HG03432 (cell line): ENCODE data around the gene DEFB114.
"Not testable (repeated sequence)": the region's sequence is repeated elsewhere in the genome, so short reads cannot be mapped to it uniquely, and the experiment has no call there.

Experiments
- ATAC-seq: cut with Tn5 transposase; IDR thresholded peaks from one replicate; pipeline ENCODE4 v1.9.1; 2021; ENCODE audit warnings: mild to moderate bottlenecking, moderate library complexity; ENCODE audit not compliant: unreplicated experiment

The DEFB114 gene

DNA sequence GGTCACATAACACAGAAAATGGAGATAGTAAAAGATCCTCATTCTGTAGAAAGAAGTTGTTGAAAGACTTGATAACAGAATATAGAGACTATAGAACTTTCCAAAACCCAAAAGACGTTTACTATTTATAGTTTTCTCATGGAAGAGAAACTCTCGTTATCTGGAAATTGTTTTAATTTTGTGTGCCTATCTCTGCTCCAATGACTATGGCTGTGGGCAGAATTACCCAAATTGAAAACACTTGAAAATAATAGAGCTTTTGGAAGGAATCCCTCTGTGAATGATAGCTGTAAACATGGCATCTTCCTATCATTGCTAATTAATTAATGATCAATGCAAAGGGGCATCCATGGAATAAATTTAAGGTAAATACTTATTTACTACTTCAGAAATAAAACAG is at the start of gene DEFB114:
Gene DEFB114 (minus strand): TSS at position 101 of the 400 bp plus-strand sequence. CDS start 59 bp downstream, at position 42.
- no peak for ATAC-seq

GRCh38 chr6:50007819-50008218 is 43.9 kb upstream of the DEFB114 start:
- no peak for ATAC-seq

GRCh38 chr6:50003139-50003538 is 39.2 kb upstream of the DEFB114 start:
- ATAC-seq, result no peak

DNA sequence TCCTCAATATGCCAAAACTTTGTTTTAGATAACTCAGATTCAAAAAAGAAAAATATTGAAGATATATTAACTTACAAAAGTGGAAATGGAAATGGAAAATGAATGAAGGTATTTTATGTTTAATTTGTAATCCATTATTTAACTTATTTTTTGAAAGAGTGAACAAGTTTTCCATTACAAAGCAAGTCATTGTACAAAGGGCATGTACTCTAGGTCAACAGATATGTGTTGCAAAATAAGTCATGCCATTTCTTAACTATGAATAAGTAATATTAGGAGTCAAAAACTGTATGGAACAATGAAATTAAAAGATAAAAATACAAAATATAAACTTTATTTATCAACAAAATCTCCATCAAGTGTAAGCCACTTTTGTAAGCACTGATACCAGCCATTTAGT is 31.3 kb upstream of the DEFB114 start:
- ATAC-seq, result no peak

- no peak for ATAC-seq
Measured at GRCh38 chr6:49988900-49989299, 24.9 kb upstream of the DEFB114 start.

DNA sequence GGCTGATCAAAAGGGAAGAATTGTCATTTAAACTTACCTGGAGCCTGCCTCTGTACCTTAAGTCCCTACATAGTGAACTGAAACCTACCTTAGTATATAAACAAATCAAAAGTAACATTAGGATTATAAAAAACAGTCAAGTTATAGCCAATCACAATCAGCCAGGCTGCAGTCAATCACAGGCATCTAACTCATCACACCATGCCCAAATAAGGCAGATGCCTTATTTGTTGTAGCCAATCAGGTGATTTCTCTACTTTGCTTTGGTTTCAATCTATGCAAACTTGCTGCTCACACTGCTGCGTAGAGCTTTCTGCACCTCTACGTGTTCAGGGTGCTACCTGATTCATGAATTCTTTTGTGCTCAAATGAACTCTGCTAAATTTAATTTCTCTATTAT is 23.8 kb upstream of the DEFB114 start:
- no peak for ATAC-seq

GRCh38 chr6:49986551-49986950 is 22.6 kb upstream of the DEFB114 start:
- ATAC-seq, result no peak

GRCh38 chr6:49982046-49982445 is 18.1 kb upstream of the DEFB114 start:
- no peak for ATAC-seq

- ATAC-seq, result peak; percentile 70
Measured at GRCh38 chr6:49980898-49981297, 16.9 kb upstream of the DEFB114 start.

- peak; percentile 53 for ATAC-seq
Measured at GRCh38 chr6:49979584-49979983, 15.6 kb upstream of the DEFB114 start.

- ATAC-seq, result peak; percentile 49
Measured at GRCh38 chr6:49978332-49979226, 14.6 kb upstream of the DEFB114 start.

DNA sequence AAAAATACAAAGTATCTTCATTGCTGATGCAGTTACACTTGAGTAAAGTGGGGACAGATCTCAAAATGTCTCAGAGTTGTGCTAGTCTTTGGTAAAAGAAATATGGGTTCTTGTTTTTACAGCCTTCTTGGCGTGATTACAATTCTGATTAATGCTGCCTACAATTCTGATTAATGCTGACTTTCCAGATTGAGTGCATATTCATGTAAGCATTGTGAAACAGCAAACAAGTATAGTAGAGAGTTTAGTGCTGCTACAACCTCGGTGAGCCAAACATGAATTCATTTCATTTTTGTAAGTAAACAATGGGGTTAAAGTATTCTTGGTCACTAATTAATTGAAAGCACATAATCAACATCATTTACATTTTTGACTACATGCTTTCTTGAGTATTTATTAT is 5.6 kb upstream of the DEFB114 start, which contains the start of gene DEFB113:
Gene DEFB113 (minus strand): TSS at position 21 of the 400 bp plus-strand sequence. CDS start 0 bp downstream, at position 21.
- no peak for ATAC-seq

GRCh38 chr6:49966823-49967222 is 2.9 kb upstream of the DEFB114 start:
- no peak for ATAC-seq

GRCh38 chr6:49966334-49966733 is 2.4 kb upstream of the DEFB114 start:
- no peak for ATAC-seq

- ATAC-seq, result no peak
Measured at GRCh38 chr6:49958180-49958579, 5.8 kb downstream of the DEFB114 start.

GRCh38 chr6:49955847-49956246 is 8.1 kb downstream of the DEFB114 start:
- no peak for ATAC-seq

- no peak for ATAC-seq
Measured at GRCh38 chr6:49951926-49952325, 12.0 kb downstream of the DEFB114 start.

DNA sequence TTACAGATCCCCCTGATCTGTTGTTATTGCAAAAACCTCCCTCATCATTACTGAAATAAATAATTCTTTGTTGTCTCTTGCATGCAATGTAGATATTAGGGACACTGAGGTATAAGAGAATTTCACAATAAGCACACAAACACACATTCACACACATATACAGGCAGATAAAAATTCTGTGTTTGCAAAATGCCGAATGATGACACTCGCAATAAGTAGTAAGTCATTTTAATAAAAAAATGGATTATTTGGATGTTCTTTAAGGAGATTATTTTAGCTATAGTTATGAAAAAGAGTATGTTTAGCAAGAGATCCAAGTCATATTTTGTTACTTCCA is 13.6 kb downstream of the DEFB114 start:
- ATAC-seq, result no peak

DNA sequence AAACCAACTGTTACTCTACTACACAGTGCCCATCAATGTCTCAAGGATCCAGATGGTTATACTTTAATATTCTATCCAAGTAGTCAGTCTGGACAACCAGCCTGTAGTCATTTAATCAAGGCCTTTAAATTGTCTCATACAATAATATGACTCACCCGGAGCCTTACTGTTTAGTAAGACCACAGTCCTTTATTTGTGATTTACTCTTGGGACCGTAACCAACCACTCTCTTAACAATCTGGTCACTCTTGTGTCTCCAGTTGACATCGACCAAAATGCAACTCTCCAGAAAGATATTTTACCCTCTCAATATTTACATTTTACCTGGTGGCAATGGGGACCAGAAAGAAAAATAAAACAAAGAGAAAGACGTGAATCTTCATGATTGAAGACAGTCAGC is 14.9 kb downstream of the DEFB114 start:
- ATAC-seq, result no peak

GRCh38 chr6:49946835-49947234 is 17.1 kb downstream of the DEFB114 start:
- ATAC-seq, result no peak

- not testable (repeated sequence) for ATAC-seq
Measured at GRCh38 chr6:49944068-49944467, 19.9 kb downstream of the DEFB114 start.

- ATAC-seq, result no peak
Measured at GRCh38 chr6:49939993-49940498, 23.9 kb downstream of the DEFB114 start.
